A549 (cell line): ENCODE measurements around the gene VAPA.

ENCODE experiments used
- CEBPB ChIP-seq, 2 experiments: fragments of >200 bp in 1 of 2; sonication (Bioruptor Twin) in 1 of 2; formaldehyde crosslinking in 1 of 2; IDR thresholded peaks; 2 replicates each; pipeline ENCODE4 v1.6.1; 2012 to 2016
- CTCF ChIP-seq: fragments of >200 bp; sonication (Bioruptor Twin); formaldehyde crosslinking; IDR thresholded peaks from 3 replicates; pipeline ENCODE4 v1.5.1; 2016
- ELK1 ChIP-seq: fragments of 150-350 bp; IDR thresholded peaks from 2 replicates; pipeline ENCODE4 v1.6.1; 2014; ENCODE audit warnings: low read depth, mild to moderate bottlenecking, low read length
- HMGXB4 ChIP-seq: fragments of 250-450 bp; sonication (Bioruptor Pico); IDR thresholded peaks from 2 replicates; pipeline ENCODE4 v1.5.0; 2021; ENCODE audit warnings: mild to moderate bottlenecking, moderate library complexity, borderline replicate concordance
- HOXB13 ChIP-seq: fragments of 250-450 bp; sonication (Bioruptor Pico); IDR thresholded peaks from 2 replicates; pipeline ENCODE4 v1.5.0; 2020; ENCODE audit warnings: low read depth, mild to moderate bottlenecking, moderate library complexity
- JUN ChIP-seq, 2 experiments: fragments of >200 bp; sonication (Bioruptor Twin); formaldehyde crosslinking; IDR thresholded peaks; 2 replicates in 1 of 2; 3 replicates in 1 of 2; pipeline ENCODE4 v1.6.1; 2016 to 2017
- MAZ ChIP-seq: fragments of 150-350 bp; IDR thresholded peaks from 2 replicates; pipeline ENCODE4 v1.6.1; 2014; ENCODE audit warnings: antibody characterized with exemption, low read depth, low read length, borderline replicate concordance
- PBX3 ChIP-seq: IDR thresholded peaks from 2 replicates; pipeline ENCODE4 v1.6.1; 2012
- POLR2A ChIP-seq: IDR thresholded peaks from 2 replicates; pipeline ENCODE4 v1.6.1; 2012; ENCODE audit warnings: mild to moderate bottlenecking, low read length
- POLR2AphosphoS2 ChIP-seq: conservative IDR thresholded peaks from 2 replicates; pipeline ENCODE4 v1.6.1; 2012; ENCODE audit warnings: low read length, improper control_type of control experiment, inconsistent platforms
- RAD21 ChIP-seq, 2 experiments: fragments of >200 bp in 1 of 2; sonication (Bioruptor Twin) in 1 of 2; formaldehyde crosslinking in 1 of 2; IDR thresholded peaks in 1 of 2; conservative IDR thresholded peaks in 1 of 2; 2 replicates in 1 of 2; 3 replicates in 1 of 2; pipeline ENCODE4 v1.6.1; 2012 to 2018; ENCODE audit warnings: inconsistent platforms in 1 of 2
- RARB ChIP-seq: fragments of 250-450 bp; sonication (Bioruptor Pico); IDR thresholded peaks from 2 replicates; pipeline ENCODE4 v1.8.0; 2021; ENCODE audit warnings: mild to moderate bottlenecking, moderate library complexity
- RCOR1 ChIP-seq: fragments of 150-350 bp; IDR thresholded peaks from 2 replicates; pipeline ENCODE4 v1.6.1; 2014; ENCODE audit warnings: antibody characterized with exemption, low read length, low read depth
- REST ChIP-seq: fragments of 200-600 bp; sonication (generic); IDR thresholded peaks from 2 replicates; pipeline ENCODE4 v1.6.1; 2016; ENCODE audit warnings: antibody characterized with exemption, mild to moderate bottlenecking, moderate library complexity

GRCh38 chr18:9866627-9867026 is 47.2 kb upstream of the VAPA start:
- no peak for TF ChIP-seq RARB (CRISPR knock-in tag)
- no peak for TF ChIP-seq RAD21 (conservative IDR thresholded peaks at IDR 0.05 in 1 of 2, IDR thresholded peaks at IDR 0.05 in 1 of 2)
- no peak for TF ChIP-seq JUN (IDR thresholded peaks at IDR 0.05)
- TF ChIP-seq CTCF: no peak
- no peak for TF ChIP-seq RCOR1
- TF ChIP-seq HOXB13 (CRISPR knock-in tag): no peak
- TF ChIP-seq POLR2A: no peak
- no peak for TF ChIP-seq PBX3
- TF ChIP-seq POLR2AphosphoS2: no peak
- TF ChIP-seq MAZ: no peak
- TF ChIP-seq HMGXB4 (CRISPR knock-in tag): no peak
- no peak for TF ChIP-seq CEBPB (IDR thresholded peaks at IDR 0.05)
- TF ChIP-seq REST: no peak
- TF ChIP-seq ELK1: no peak
